ENCODE data around the gene PTBP2.

Gene PTBP2, protein sequence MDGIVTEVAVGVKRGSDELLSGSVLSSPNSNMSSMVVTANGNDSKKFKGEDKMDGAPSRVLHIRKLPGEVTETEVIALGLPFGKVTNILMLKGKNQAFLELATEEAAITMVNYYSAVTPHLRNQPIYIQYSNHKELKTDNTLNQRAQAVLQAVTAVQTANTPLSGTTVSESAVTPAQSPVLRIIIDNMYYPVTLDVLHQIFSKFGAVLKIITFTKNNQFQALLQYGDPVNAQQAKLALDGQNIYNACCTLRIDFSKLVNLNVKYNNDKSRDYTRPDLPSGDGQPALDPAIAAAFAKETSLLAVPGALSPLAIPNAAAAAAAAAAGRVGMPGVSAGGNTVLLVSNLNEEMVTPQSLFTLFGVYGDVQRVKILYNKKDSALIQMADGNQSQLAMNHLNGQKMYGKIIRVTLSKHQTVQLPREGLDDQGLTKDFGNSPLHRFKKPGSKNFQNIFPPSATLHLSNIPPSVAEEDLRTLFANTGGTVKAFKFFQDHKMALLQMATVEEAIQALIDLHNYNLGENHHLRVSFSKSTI

DNA sequence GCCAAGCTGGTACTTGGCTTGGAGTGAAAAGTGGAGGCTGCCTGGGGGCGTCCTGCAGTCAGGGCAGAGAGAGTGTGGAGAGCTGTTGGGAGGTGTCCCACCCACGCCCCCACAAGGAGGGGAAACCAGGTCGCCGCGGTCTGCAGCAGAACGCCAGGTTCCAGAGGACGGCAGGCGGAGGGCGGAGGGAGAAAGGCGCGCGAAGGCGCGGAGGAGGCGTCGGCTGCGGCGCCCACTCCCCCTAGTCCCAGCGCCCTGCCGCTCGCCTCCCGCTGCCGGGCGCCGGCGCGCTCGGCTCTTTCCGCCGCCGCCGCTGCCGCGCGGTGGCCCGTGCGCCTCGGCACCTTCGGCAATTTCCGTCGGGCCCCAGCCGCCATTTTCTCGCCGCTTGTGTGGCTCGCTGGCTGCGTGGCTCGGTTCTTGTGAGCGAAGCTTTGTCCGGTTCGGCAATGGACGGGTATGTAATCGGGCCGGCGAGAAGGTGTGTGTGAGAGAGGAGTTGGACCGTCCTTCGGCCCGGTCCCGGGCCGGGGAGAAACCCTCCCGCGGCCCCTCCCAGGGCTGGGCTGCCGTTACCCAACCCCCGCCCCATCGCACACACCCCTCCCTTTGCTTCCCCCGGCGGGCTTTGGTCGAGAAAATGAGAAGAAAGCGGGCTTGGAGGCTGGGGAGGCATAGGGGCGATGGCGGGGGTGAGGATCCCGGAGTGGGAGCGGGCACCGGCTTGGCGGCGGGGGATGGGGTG, at the start of gene PTBP2:
TSS of gene PTBP2 (plus strand) at position 369 of the 745 bp plus-strand sequence. CDS start at position 450, 81 bp downstream.
- Mint-ChIP-seq H3K4me3 (peak within 1 kb of the TSS; percentile 96), H3K36me3 (peaks cover 5% of the 10 kb centered on the region), H3K4me1 (ENCODE audit: low read depth) (peaks cover 29% of the 10 kb centered on the region), H3K9me3 (ENCODE audit: low read depth) (no peaks in the 10 kb centered on the region), H3K27me3 (no peaks in the 10 kb centered on the region), H3K27ac (peak within 1 kb of the TSS; percentile 94)

DNA sequence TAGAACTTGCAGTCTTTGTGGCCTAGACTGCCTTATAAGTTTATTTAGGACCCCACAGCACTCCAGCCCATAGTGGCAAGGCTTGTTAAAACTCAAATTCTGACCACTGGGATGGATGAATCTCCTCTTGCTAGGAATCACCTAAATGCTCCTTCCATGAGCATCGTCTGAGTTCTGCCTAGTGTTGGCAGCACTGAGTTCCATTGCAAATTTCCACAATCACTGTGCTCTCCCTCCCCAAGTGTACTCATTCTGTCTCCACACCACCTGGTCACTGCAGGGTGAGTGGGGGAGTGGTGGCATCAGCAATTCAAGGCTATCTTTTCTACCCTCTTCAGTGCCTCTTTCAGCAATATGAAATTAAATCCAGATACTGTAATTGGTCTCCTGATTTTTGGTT, 46.7 kb upstream of the PTBP2 start:
- Mint-ChIP-seq H3K36me3 (peaks cover 5% of the 10 kb centered on the region), H3K4me3 (no peak overlapping the region), H3K4me1 (ENCODE audit: low read depth) (no peaks in the 10 kb centered on the region), H3K9me3 (ENCODE audit: low read depth) (peaks cover 29% of the 10 kb centered on the region), H3K27ac (no peak overlapping the region), H3K27me3 (peaks cover 5% of the 10 kb centered on the region)

DNA sequence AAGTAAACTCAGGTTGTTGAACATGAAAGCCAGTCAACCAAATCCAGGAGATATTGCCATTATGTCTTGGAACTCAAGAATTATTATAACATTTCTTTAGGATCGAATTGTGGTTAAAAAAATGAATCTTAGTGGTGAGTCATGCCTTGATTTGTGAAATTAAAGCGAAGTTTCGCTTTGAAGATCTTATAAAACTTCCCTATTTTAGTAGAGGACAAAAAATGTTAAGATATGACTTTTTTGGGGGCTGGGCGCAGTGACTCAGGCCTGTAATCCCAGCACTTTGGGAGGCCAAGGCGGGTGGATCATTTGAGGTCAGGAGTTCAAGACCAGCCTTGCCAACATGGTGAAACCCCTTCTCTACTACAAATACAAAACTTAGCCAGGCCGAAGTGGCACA, 39.5 kb upstream of the PTBP2 start:
- Mint-ChIP-seq H3K27me3 (peaks cover 9% of the 10 kb centered on the region), H3K27ac (no peak overlapping the region), H3K4me1 (ENCODE audit: low read depth) (peaks cover 10% of the 10 kb centered on the region), H3K9me3 (ENCODE audit: low read depth) (no peaks in the 10 kb centered on the region), H3K36me3 (no peaks in the 10 kb centered on the region), H3K4me3 (no peak overlapping the region)

DNA sequence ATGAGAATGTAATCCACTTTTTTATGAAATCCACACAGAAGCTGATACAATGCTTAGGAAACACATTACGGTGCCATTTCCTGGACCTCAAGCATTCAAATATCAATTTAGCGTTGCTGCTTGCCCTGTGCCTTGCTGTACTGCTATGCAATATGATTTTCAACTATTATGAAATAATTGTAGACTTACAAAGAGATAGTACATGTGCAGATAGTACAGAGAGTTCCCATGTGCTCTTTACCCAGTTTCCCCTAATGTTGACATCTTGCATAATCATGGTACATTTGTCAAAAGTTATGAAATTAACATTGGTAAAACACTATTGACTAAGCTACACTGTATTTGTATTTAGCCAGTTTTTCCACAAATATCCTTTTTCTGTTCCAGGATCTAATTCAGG, 37.7 kb upstream of the PTBP2 start:
- H3K27ac Mint-ChIP-seq, result no peak overlapping the region
- H3K9me3 Mint-ChIP-seq (ENCODE audit: low read depth), result no peaks in the 10 kb centered on the region
- H3K4me3 Mint-ChIP-seq, result no peak overlapping the region
- H3K4me1 Mint-ChIP-seq (ENCODE audit: low read depth), result peaks cover 10% of the 10 kb centered on the region
- peaks cover 7% of the 10 kb centered on the region for H3K27me3 Mint-ChIP-seq
- no peaks in the 10 kb centered on the region for H3K36me3 Mint-ChIP-seq

DNA sequence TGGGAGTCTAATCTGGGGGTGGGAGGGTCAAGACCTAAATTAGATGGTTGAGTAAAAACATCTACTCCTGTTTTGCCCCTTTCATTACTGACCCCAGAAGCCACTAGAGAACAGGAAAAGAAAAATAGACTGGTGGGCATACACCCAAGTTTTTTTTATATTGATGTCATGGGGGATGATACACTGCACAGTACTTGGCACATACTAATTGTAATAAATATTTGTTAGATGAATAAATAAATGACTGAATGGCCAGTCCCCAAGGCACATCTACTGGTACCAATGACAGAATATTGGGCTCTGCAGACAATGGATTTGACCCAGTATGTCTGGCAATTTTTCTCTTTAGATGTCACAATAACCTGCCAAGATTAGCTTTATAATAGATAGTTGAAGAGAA, 36.8 kb upstream of the PTBP2 start:
- H3K4me3 Mint-ChIP-seq, result no peak overlapping the region
- no peak overlapping the region for H3K27ac Mint-ChIP-seq
- H3K4me1 Mint-ChIP-seq (ENCODE audit: low read depth), result peaks cover 10% of the 10 kb centered on the region
- H3K27me3 Mint-ChIP-seq, result peaks cover 7% of the 10 kb centered on the region
- H3K9me3 Mint-ChIP-seq (ENCODE audit: low read depth), result no peaks in the 10 kb centered on the region
- no peaks in the 10 kb centered on the region for H3K36me3 Mint-ChIP-seq

DNA sequence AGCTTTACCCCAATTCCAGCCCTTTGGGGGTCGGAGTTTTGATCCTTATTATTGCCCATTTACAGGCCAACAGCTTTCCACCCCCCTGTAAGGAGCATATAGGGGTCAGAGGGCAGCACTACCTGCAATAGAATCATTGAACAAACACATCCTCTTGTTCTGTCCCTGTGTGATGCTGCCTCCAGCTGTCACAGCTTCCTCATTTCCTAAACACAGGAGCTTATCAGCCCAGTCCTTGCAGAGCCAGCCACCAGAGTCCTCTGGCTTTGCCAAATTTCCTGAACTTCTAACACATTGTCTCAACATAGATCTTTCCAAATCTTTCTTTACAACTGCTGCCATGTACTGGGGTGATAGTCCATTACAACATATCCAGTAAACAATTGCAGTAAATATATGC, 32.8 kb upstream of the PTBP2 start:
- no peaks in the 10 kb centered on the region for H3K27me3 Mint-ChIP-seq
- peaks cover 10% of the 10 kb centered on the region for H3K4me1 Mint-ChIP-seq (ENCODE audit: low read depth)

DNA sequence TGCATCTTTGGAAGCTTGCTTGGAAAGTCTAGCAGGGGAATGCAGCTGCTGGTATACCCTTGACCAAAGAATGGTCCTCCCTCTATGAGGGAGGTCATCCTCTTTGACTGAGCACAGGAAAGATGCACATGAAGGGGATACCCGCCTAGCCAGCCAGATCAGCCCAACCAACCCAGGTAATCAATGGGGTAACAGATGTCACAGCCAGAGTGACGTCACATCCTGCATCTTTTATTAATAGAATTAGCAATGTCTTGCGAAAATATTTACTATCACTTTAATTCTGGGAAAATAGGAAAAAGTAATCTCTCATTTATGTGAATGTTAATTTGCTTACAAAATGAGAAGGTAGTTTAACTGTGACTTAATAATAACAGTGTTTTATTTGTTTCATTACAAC, 25.6 kb upstream of the PTBP2 start:
- H3K27me3 Mint-ChIP-seq, result peaks cover 7% of the 10 kb centered on the region
- no peak overlapping the region for H3K27ac Mint-ChIP-seq
- H3K4me3 Mint-ChIP-seq, result no peak overlapping the region
- H3K9me3 Mint-ChIP-seq (ENCODE audit: low read depth), result peaks cover 9% of the 10 kb centered on the region
- peaks cover 8% of the 10 kb centered on the region for H3K36me3 Mint-ChIP-seq
- no peaks in the 10 kb centered on the region for H3K4me1 Mint-ChIP-seq (ENCODE audit: low read depth)

More for the DNA sequence above, 32.8 kb upstream of the PTBP2 start:
- H3K27ac Mint-ChIP-seq, result no peak overlapping the region
- no peak overlapping the region for H3K4me3 Mint-ChIP-seq
- H3K36me3 Mint-ChIP-seq, result no peaks in the 10 kb centered on the region
- no peaks in the 10 kb centered on the region for H3K9me3 Mint-ChIP-seq (ENCODE audit: low read depth)

DNA sequence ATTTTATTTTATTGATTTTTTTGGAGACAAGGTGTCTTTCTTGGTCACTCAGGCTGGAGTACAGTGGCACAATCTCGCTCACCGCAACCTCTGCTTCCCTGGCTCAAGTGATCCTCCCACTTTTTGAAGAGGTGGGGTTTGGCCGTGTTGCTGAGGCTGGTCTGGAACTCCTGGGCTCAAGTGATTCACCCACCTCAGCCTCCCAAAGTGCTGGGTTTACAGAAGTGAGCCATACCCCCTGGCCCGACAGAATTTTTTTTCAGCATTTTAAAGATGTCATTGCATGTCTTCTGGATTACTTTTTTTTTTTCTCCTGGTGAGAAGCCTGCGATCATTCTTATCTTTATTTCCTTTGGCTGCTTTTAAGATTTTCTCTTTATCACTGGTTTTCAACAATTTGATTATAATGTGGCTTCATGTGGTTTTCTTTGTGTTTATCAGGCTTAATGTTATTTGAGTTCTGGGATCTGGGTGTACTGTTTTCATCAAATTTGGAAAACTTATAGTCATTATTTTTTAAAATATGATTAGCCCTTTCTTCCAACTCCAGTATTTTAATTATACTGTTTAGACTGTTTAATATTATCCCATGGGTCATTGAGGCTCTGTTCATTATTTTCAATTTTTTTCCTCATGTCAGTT, 23.1 kb upstream of the PTBP2 start:
- H3K27ac Mint-ChIP-seq, result no peak overlapping the region
- no peak overlapping the region for H3K4me3 Mint-ChIP-seq
- peaks cover 10% of the 10 kb centered on the region for H3K27me3 Mint-ChIP-seq
- H3K4me1 Mint-ChIP-seq (ENCODE audit: low read depth), result no peaks in the 10 kb centered on the region
- peaks cover 10% of the 10 kb centered on the region for H3K9me3 Mint-ChIP-seq (ENCODE audit: low read depth)
- H3K36me3 Mint-ChIP-seq, result peaks cover 8% of the 10 kb centered on the region

DNA sequence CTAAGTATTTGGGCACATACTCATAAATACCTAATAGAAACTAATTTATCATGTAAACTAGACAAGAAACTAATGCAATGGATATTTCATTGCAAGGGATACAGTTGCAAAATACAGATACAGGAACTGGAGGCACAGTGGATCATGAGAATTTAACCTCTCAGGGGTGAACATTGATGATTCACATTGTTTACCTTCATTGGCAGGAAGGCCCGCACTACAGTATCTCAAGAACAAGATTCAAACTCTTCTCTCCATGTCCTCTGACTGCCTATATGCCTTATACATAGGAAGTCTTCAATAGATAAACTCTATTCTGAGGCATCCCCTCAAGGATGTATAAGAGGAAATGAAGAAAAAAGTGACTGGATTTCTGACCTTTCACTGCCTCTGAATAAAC, 18.4 kb upstream of the PTBP2 start:
- H3K4me3 Mint-ChIP-seq, result no peak overlapping the region
- peaks cover 8% of the 10 kb centered on the region for H3K36me3 Mint-ChIP-seq
- no peaks in the 10 kb centered on the region for H3K4me1 Mint-ChIP-seq (ENCODE audit: low read depth)
- H3K27me3 Mint-ChIP-seq, result peaks cover 10% of the 10 kb centered on the region
- H3K27ac Mint-ChIP-seq, result no peak overlapping the region
- H3K9me3 Mint-ChIP-seq (ENCODE audit: low read depth), result peaks cover 10% of the 10 kb centered on the region

DNA sequence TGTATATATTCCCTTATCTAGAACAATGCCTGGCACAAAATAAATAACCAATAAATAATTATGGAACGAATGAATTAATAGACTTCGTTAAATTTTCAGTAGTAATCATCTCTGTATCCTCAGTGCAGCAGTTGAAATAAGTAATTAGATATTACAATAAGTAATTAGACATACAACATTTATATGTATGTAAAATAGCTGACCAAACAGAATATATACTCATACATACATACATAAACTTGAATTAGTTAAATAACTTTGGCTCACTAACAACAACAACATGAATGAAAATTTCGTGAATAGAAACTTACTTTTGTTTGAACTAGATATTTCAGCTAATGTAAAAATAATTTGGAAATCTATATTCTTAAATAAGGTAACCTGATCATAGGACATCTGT, 14.6 kb upstream of the PTBP2 start:
- H3K27me3 Mint-ChIP-seq, result peaks cover 2% of the 10 kb centered on the region
- no peaks in the 10 kb centered on the region for H3K4me1 Mint-ChIP-seq (ENCODE audit: low read depth)
- no peak overlapping the region for H3K27ac Mint-ChIP-seq

DNA sequence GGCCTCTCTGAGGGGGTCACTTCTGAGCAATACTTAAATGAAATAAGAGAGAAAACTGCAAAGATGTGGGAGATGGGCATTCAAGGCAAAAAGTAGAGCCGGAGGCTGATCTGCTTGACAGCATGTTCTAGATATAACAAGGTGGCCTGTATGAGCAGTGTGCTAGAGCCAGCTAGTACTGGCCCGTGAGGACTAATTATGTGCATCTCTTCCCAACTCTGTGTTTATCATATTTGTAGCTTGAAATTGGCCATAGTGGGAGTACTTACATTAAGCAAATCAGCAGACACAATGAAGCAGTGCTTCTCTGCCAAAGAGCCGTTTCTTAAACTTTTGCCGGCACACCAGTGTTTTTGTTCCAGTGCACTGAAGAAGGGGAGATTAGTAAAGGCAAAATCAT, 13.1 kb upstream of the PTBP2 start:
- Mint-ChIP-seq H3K36me3 (no peaks in the 10 kb centered on the region), H3K4me3 (no peak overlapping the region), H3K27ac (no peak overlapping the region), H3K9me3 (ENCODE audit: low read depth) (no peaks in the 10 kb centered on the region), H3K4me1 (ENCODE audit: low read depth) (no peaks in the 10 kb centered on the region), H3K27me3 (no peaks in the 10 kb centered on the region)

More for the DNA sequence above, 14.6 kb upstream of the PTBP2 start:
- Mint-ChIP-seq H3K9me3 (ENCODE audit: low read depth) (no peaks in the 10 kb centered on the region), H3K4me3 (no peak overlapping the region), H3K36me3 (no peaks in the 10 kb centered on the region)

DNA sequence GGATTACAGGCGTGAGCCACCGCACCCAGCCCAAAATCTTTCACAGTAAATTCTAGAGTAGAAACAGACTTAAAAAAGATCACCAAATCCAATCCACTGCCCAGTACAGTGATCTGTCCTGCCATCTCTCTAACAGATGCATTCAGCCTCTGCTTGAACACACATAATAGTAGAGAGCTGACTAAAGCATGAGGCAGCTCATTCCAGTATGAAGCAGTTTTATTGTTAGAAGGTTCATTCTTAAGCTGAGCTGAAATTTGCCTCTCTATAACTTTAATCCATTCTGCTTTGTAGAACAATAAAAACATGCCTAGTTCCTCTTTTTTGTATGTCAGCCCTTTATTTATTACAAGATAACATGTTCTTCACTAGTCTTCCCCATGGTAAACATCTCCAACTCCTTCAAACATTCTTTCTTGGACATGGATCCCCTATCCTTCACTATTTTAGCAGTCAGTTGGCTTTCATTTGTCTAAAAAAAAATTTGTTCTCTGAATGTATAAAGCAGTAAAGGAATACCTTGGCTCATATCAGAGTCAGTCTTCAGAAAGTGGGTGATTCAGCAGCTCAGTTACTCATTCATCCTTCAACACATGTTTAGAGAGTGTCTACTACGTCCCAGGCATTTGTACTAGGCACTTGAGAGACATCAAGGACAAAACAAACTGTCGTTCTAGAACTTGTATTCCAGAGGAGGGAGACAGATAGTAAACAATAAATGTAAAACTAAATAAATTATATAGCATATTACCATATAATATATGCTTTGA, 10.7 kb upstream of the PTBP2 start:
- Mint-ChIP-seq H3K36me3 (no peaks in the 10 kb centered on the region), H3K27ac (no peak overlapping the region), H3K9me3 (ENCODE audit: low read depth) (no peaks in the 10 kb centered on the region), H3K4me1 (ENCODE audit: low read depth) (no peaks in the 10 kb centered on the region), H3K27me3 (no peaks in the 10 kb centered on the region), H3K4me3 (no peak overlapping the region)

DNA sequence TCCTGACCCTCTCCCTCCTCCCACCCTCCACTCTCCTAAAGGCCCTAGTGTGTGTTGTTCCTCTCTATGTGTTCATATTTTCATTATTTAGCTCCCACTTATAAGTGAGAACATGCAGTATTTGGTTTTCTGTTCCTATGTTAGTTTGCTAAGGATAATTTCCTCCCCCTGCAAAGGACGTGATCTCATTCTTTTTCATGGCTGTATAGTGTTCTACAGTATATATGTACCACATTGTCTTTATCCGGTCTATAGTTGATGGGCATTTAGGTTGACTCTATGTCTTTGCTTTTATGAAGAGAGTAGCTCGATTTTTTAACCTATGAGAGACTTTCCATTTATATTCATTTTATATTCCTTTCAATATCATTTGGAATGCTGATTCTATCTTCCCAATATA, 7.9 kb upstream of the PTBP2 start:
- H3K36me3 Mint-ChIP-seq, result no peaks in the 10 kb centered on the region
- no peak overlapping the region for H3K4me3 Mint-ChIP-seq
- H3K9me3 Mint-ChIP-seq (ENCODE audit: low read depth), result no peaks in the 10 kb centered on the region
- no peaks in the 10 kb centered on the region for H3K4me1 Mint-ChIP-seq (ENCODE audit: low read depth)
- no peaks in the 10 kb centered on the region for H3K27me3 Mint-ChIP-seq
- no peak overlapping the region for H3K27ac Mint-ChIP-seq

DNA sequence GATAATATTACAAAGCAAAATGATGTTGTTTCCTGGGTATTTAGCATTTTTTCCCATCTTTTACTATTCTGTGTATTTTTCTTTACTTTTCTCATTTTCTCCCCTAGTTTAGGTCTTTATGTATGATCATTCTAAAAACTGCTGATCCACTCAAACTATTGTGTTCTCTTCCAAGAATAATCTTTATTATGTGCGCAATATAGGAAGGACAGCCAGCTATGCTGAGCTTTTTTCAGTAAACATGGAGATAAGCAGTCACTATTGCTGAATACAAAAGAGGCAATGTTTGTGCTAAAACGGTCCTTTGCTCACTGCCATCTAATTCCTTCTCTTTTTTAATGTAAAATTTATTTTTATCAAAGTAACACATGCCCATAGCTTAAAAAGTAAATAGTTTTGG, 6.7 kb upstream of the PTBP2 start:
- no peaks in the 10 kb centered on the region for H3K27me3 Mint-ChIP-seq
- no peaks in the 10 kb centered on the region for H3K4me1 Mint-ChIP-seq (ENCODE audit: low read depth)
- no peaks in the 10 kb centered on the region for H3K36me3 Mint-ChIP-seq
- H3K9me3 Mint-ChIP-seq (ENCODE audit: low read depth), result no peaks in the 10 kb centered on the region
- no peak overlapping the region for H3K4me3 Mint-ChIP-seq
- no peak overlapping the region for H3K27ac Mint-ChIP-seq
